Hematopoietic multipotent progenitor cell (in vitro differentiated cells): ENCODE data around the gene ABHD15. TPM values are rescaled to one million over a fixed set of nuclear protein-coding genes. Genes with fewer than 3 reads are reported as not detected.
A peak's percentile ranks its signal among the peaks of the same experiment; 100 is the strongest.

ENCODE experiments used
- DNase-seq, 3 donors: peaks; one replicate each; pipeline ENCODE4 v3.0.0-alpha.2; 2011 to 2015; ENCODE audit warnings: low read depth in 2 of 3, low spot score in 2 of 3
- total RNA-seq: library from RNA; depleted of rRNA; stranded (reverse); fragments of >200 nt; gene quantifications from one replicate; pipeline ENCODE4 v1.2.3, GENCODE V29; 2012

The ABHD15 gene, protein sequence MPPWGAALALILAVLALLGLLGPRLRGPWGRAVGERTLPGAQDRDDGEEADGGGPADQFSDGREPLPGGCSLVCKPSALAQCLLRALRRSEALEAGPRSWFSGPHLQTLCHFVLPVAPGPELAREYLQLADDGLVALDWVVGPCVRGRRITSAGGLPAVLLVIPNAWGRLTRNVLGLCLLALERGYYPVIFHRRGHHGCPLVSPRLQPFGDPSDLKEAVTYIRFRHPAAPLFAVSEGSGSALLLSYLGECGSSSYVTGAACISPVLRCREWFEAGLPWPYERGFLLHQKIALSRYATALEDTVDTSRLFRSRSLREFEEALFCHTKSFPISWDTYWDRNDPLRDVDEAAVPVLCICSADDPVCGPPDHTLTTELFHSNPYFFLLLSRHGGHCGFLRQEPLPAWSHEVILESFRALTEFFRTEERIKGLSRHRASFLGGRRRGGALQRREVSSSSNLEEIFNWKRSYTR
- total RNA-seq: 13.5 TPM

DNA sequence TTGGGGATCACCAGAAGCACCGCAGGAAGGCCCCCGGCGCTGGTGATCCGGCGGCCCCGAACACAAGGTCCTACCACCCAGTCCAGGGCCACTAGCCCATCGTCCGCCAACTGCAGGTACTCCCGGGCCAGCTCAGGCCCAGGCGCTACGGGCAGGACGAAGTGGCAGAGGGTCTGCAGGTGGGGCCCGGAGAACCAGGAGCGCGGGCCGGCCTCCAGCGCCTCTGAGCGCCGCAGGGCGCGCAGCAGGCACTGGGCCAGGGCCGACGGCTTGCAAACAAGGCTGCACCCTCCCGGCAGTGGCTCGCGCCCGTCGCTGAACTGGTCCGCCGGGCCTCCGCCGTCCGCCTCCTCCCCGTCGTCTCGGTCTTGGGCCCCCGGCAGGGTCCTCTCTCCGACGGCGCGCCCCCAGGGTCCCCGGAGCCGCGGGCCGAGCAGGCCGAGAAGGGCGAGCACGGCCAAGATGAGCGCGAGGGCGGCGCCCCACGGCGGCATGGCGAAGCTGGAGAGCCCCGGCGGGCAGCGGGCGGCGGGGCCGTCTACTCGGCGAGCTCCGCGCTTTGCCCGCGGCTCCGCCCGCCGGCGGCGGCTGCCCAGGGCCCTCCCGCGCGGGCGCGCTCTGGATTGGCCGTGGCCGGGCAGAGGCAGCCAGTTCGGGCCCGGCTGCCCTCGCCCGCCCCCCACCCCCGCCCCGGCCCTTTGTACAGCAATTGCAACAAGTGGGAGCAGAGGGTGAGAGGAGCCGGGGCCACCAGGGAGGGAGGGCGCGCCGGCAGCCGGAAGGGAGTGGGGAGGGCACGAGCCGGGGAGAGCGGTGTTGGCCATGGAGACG, at the start of gene ABHD15:
Gene ABHD15, minus strand, starts transcription at position 565 of the 831 bp plus-strand sequence. Its CDS starts 71 bp downstream, at position 494.
- peak in 2 of 3 donors; percentile 65 to 73 for DNase-seq

DNA sequence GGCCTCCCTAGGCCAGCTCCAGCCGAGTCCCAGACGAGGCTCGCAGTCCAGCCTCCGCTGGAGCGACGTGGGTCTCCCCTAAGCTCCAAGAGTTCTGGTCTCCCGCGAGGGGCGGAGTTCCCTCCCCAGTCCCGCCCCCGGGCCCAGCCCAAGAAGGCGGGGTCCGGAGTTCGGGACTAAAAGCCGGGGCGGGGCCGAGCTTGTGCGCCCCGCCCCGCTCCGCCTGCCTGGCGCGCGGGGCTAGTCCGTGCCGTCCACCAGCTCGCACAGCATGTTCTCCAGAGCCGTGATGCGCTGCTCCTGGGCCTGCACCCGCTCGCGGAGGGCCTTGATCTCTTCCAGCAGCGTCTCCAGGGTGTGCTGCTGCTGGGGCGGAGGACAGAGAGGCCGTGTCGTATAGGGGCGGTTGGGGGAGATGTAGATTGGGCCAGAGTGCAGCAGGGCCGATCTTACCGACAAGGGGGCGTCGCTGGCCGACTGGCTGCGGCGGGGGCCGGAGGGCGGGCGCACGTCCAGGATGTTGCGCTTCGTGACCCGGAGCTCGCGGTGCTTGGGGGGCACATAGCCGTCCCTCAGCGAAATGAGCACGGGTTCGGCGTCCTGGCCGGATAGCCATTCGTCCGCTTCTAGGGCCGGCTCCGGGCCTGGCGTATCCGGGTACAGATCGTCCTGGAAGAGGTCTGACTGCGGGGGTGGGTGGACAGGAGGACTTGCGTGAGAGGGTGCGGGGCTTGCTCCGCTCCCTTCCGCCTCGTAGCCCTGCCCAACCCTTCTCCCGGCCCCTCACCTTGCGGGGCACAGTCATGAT, 48.9 kb upstream of the ABHD15 start:
- peak; percentile 70 to 86 (median 84) for DNase-seq

DNA sequence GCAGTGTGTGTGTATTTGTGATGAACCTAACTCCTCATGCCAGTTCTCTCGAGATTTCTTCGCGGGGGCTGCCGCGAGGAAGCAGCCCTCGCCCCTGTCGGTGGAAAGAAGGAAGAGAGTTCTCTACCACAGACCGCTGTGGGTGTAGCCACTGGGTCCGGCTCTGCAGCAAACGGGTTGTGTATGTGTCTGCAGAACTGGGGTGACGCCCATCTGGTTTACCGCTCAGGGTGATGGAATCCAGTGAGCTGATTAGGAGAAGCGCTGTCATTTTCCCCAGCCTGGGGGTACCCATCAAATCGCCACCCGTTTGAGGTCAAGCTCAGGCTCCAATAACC, 48.2 kb upstream of the ABHD15 start:
- DNase-seq: peak in 2 of 3 donors; percentile 74 to 84

GRCh38 chr17:29614349-29615047, 47.7 kb upstream of the ABHD15 start:
- DNase-seq: no peak

- no peak for DNase-seq
These were observed 47.0 kb upstream of the ABHD15 start for GRCh38 chr17:29613856-29614255.

DNA sequence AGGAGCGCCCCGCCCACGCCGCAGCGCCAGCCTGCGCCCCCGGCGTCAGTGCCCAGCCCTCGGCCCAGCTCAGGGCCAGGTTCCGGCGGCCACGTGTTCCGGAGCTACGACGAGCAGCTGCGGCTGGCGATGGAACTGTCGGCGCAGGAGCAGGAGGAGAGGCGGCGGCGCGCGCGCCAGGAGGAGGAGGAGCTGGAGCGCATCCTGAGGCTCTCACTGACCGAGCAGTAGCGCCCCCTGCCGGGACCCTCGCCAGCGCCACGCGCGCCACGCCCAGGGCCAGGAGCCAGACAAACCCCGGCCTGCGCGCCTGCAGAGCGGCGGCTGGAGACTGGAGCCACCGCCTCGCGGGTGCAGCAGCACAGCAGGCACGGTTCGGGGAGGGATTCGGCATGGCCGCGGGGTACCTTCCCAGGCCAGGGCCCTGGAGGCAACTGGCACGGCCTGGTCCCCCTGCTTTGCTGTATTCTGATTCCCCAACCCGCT, 46.6 kb upstream of the ABHD15 start:
- peak; percentile 88 to 93 (median 91) for DNase-seq

DNA sequence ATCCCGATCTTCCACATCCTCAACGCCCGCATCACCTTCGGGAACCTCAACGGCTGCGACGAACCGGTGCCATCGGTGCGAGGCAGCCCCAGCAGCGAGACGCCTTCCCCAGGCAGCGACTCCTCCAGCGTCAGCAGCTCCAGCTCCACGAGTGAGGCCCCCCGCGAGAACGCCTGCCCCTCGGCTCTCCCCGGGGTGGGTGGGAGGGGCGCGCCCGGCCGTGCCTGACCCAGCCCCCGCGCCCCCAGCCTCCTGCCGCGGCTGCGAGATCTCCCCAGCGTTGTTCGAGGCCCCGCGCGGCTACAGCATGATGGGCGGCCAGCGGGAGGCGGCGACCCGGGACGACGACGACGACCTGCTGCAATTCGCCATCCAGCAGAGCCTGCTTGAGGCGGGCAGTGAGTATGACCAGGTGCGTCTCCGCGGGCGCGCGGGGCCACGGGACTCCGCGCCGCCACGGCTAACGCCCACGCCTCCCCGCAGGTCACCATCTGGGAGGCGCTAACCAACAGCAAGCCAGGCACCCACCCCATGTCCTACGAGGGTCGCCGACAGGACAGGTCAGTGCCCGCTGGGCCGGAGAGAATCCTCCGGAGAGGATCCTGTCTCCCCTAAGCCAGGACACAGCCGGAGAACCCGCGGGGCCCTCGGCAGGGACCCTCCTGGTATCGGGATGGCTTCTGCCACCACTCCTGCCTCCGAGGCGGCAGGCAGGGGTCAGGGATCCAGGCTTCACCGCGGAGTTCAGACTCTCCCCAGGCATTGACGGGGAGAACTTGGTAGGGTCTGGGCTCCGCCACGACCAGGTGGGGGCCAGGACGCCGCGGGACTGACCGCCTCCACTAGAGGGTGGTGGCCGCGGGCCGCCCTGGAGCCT, 45.8 kb upstream of the ABHD15 start:
- DNase-seq: no peak

- no peak for DNase-seq
These were observed 45.2 kb upstream of the ABHD15 start for GRCh38 chr17:29612094-29612403.

DNA sequence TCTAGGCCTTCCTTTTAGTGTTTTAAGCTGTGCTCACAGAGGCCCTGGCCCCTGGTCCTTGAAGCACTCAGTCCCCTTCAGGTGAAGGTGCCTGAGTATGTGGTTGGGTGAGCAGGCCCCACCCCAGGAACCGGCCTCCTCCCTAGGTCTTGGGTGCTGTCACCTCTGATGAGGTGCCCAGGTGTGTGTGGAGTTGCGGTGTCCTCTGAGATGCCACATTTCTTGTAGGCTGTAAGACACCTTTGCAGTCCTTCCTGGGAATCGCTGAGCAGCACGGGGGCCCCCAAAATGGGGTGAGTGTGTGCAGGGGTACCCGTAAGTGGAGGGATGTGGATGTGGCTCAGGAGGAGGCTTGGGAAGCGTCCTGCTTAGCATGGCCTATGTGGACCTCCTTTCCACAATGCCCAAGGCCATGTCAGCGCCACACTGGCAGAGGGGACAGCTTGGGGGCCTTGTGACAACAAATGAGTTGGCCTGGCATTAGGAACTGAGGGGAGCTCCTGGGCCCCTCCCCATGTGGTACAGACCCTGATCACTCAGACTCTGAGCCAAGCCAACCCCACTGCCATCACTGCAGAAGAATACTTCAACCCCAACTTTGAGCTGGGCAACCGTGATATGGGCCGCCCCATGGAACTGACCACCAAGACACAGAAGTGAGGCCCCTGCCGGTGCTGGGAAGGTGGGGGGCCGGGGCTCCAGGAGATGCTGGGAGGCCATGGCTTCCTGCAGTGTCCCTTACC, 44.7 kb upstream of the ABHD15 start:
- no peak for DNase-seq

- DNase-seq: no peak
These were observed 43.6 kb upstream of the ABHD15 start for GRCh38 chr17:29610395-29610794.

DNA sequence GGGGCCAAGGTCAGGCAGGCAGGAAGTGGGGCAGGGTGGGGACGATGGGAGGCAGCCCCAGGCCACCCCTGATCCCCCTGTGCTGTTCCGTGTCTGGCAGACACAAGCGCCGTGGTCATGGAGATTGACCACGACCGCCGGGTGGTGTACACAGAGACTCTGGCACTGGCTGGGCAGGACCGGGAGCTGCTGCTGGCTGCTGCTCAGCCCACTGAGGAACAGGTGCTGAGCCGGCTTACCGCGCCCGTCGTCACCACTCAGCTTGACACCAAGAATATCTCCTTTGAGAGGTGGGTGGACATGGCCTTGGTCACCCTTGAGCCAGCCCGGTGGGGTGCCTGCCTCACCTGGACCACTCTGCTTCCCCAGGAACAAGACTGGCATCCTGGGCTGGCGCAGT, 42.1 kb upstream of the ABHD15 start:
- no peak for DNase-seq

GRCh38 chr17:29607557-29608195, 40.8 kb upstream of the ABHD15 start:
- DNase-seq: no peak

DNA sequence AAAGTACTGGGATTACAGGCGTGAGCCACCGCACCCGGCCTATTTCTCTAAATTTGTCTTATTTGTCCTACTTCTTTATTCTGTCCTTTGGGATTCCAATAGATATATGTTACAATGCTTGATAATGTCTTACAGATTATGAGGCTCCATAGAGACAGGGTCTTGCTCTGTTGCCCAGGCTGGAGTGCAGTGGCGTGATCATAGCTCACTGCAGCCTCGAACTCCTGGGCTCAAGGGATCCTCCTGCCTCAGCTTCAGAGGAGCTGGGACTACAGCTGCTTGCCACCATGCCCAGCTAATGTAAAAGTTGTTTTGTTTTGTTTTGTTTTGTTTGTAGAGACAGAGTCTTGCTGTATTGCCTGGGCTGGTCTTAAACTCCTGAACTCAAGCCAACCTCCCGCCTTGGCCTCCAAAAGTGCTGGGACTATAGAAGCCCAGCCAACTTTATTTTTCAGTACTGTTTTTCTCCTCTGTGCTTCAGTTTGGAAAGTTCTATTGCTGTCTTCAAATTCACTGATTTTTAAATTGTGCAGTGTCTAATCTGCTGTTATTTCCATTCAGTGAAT, 36.4 kb upstream of the ABHD15 start:
- no peak for DNase-seq

DNA sequence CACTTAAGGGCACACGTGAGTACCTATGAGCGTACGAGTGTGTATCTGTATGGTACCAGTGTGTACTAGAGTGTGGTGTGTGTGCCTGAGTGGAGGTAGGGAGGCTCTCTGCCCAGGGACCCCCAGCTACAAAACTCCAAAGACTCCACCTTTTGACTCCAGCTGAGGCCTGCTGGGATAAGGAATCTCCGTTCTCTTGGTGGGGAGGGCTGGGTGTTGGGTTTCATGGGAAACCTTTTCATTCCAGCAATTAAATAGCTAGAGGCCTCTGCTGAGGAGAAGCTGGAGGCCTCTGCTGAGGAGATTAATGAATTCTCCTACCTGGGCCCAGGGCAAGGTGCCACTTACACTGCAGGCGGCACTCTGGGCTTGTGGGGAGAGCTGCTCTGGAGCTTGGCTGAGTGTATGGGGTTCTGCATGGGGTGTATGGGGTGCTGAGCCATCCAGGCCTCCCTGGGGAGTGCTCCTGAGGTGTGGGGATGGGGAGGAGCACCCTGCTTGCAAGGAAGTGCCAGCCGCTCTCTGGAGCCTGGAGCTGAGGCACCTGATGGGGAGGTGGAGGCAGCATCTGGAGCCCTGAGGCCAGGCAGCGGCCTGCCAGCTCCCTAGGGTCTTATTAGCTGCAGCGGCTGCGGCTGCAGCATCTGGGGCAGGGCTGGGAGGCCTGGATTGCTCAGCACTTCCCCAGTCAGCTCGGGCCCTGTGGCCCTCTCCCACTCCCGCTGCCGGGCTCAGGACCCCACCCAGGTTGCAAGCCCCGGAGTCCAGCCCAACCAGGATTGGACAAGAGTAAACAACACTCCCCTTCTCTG, 30.7 kb upstream of the ABHD15 start:
- no peak for DNase-seq

GRCh38 chr17:29596811-29597210, 30.0 kb upstream of the ABHD15 start:
- no peak for DNase-seq

DNA sequence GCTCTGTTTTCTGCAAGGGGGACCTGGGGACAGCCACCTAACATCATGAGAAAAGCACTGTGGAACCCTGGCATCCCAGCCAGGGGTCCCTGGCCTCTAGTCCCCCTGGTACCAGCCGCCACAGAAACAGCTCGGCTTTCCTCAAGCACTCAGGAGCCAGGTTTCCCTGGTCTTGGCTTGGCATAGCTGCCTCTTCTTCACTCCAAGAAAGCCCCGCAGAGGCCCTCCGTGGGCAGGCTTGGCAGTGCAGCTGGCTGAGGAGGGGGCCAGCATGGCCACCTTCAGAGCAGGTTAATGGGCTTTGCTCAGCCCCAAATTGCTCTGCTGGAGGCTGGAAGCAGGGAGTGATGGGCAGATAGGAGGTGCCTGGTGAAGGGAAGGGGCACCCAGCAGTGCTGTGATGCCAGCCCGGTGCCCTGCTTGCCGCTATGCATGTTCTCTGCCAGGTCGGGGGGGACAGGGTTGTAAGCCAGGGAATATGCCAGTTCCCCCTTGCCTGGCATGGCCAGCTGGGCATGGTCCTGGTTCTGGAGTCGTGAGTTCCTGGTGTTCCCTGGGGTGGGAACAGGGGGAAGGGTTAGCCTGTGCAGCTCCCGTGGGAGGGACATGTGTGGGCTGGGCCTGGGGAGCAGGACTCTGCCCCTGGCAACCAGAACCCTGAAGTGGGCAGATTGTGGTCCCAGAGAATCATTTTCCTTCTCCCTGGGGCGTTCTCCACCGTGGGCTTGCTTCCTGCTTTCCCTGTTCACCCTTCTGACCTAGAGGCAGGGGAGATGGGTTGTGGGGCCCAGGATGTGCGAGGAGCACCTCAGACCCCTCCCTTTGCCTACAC, 29.3 kb upstream of the ABHD15 start:
- no peak for DNase-seq
